Peyer's patch (tissue), 4 donors: ENCODE data around the gene KYNU. TPM values are rescaled to one million over a fixed set of nuclear protein-coding genes. Genes with fewer than 3 reads are reported as not detected.

Experiments
- DNase-seq, 3 donors: peaks; one replicate each; pipeline ENCODE4 v3.0.0-alpha.2; 2017 to 2019
- H3K27ac ChIP-seq, 4 donors: fragments of 200-600 bp; sonication (generic); one replicate each; pipeline ENCODE4 v1.5.1; 2016 to 2019
- H3K27me3 ChIP-seq, 2 donors: fragments of 200-600 bp; sonication (generic); one replicate each; pipeline ENCODE4 v1.5.1; 2019
- H3K36me3 ChIP-seq, 3 donors: fragments of 200-600 bp; sonication (generic); one replicate each; pipeline ENCODE4 v1.5.1; 2016 to 2019
- H3K4me1 ChIP-seq, 4 donors: fragments of 200-600 bp; sonication (generic); one replicate each; pipeline ENCODE4 v1.5.1; 2016 to 2019
- H3K4me3 ChIP-seq, 4 donors: fragments of 200-600 bp; sonication (generic); 1 replicate in 3 of 4; 2 replicates in 1 of 4; pipeline ENCODE4 v1.5.1; 2016 to 2019; ENCODE audit warnings: mild to moderate bottlenecking in 1 of 4
- H3K9me3 ChIP-seq, 4 donors: fragments of 200-600 bp; sonication (generic); one replicate each; pipeline ENCODE4 v1.5.1; 2016 to 2019; ENCODE audit warnings: mild to moderate bottlenecking in 1 of 4
- CTCF ChIP-seq, 6 experiments: fragments of 450-650 bp in 4 of 6; fragments of 200-600 bp in 2 of 6; sonication (generic) in 1 of 6; IDR thresholded peaks; one replicate each; pipeline ENCODE4 v1.5.1; 2017 to 2019; ENCODE audit warnings: antibody characterized with exemption in 6 of 6, mild to moderate bottlenecking in 3 of 6, moderate library complexity in 1 of 6
- POLR2A ChIP-seq, 2 donors: fragments of 450-650 bp; IDR thresholded peaks; one replicate each; pipeline ENCODE4 v1.5.1; 2017; ENCODE audit warnings: antibody characterized with exemption in 2 of 2, mild to moderate bottlenecking in 2 of 2, moderate library complexity in 2 of 2
- total RNA-seq, 4 donors: library from RNA; depleted of rRNA; stranded (reverse); fragments of >200 nt; gene quantifications; one replicate each; pipeline ENCODE4 v1.1.0, GENCODE V29; 2016

The KYNU gene
- total RNA-seq, 4 donors from 2014 or later: 0.53 to 25.6 (median 2.5) TPM

- no peak for DNase-seq
- no peak for TF ChIP-seq POLR2A (IDR thresholded peaks at IDR 0.05)
- no peak for TF ChIP-seq CTCF (IDR thresholded peaks at IDR 0.05)
- no peaks in the 10 kb centered on the region for H3K4me1 ChIP-seq
- H3K27ac ChIP-seq: no peak overlapping the region
- no peaks in the 10 kb centered on the region for H3K27me3 ChIP-seq
- H3K9me3 ChIP-seq: no peaks in the 10 kb centered on the region
- H3K36me3 ChIP-seq: no peaks in the 10 kb centered on the region
- no peak overlapping the region for H3K4me3 ChIP-seq
Measured at GRCh38 chr2:142997231-142997630, 119.8 kb downstream of the KYNU start.

- no peak for DNase-seq
- Histone ChIP-seq H3K27me3 (no peaks in the 10 kb centered on the region), H3K27ac (no peak overlapping the region), H3K4me3 (no peak overlapping the region), H3K4me1 (no peaks in the 10 kb centered on the region), H3K9me3 (no peaks in the 10 kb centered on the region), H3K36me3 (no peaks in the 10 kb centered on the region)
- no peak for TF ChIP-seq CTCF (IDR thresholded peaks at IDR 0.05)
- TF ChIP-seq POLR2A (IDR thresholded peaks at IDR 0.05): no peak
Measured at GRCh38 chr2:143000599-143000998, 123.1 kb downstream of the KYNU start.

- Histone ChIP-seq H3K36me3 (no peaks in the 10 kb centered on the region), H3K4me3 (no peak overlapping the region), H3K27me3 (no peaks in the 10 kb centered on the region), H3K4me1 (no peaks in the 10 kb centered on the region), H3K27ac (no peak overlapping the region), H3K9me3 (no peaks in the 10 kb centered on the region)
- DNase-seq: no peak
- TF ChIP-seq POLR2A (IDR thresholded peaks at IDR 0.05): no peak
- TF ChIP-seq CTCF (IDR thresholded peaks at IDR 0.05): no peak
Measured at GRCh38 chr2:143001501-143001900, 124.0 kb downstream of the KYNU start.

GRCh38 chr2:143015656-143016055 lies 138.2 kb downstream of the KYNU start:
- no peak for DNase-seq
- H3K36me3 ChIP-seq: no peaks in the 10 kb centered on the region
- no peaks in the 10 kb centered on the region for H3K27me3 ChIP-seq
- H3K4me1 ChIP-seq: no peaks in the 10 kb centered on the region
- TF ChIP-seq POLR2A (IDR thresholded peaks at IDR 0.05): no peak
- no peak for TF ChIP-seq CTCF (IDR thresholded peaks at IDR 0.05)
- no peak overlapping the region for H3K4me3 ChIP-seq
- H3K9me3 ChIP-seq: no peaks in the 10 kb centered on the region
- H3K27ac ChIP-seq: no peak overlapping the region

- Histone ChIP-seq H3K36me3 (no peaks in the 10 kb centered on the region), H3K27ac (no peak overlapping the region), H3K4me3 (no peak overlapping the region), H3K4me1 (no peaks in the 10 kb centered on the region), H3K27me3 (no peaks in the 10 kb centered on the region), H3K9me3 (no peaks in the 10 kb centered on the region)
- TF ChIP-seq CTCF (IDR thresholded peaks at IDR 0.05) (no peak), POLR2A (IDR thresholded peaks at IDR 0.05) (no peak)
- peak in 1 of 3 donors; percentile 40 for DNase-seq
Measured at GRCh38 chr2:143026411-143027054, 149.1 kb downstream of the KYNU start.

GRCh38 chr2:143029141-143029540 lies 151.7 kb downstream of the KYNU start:
- no peak for DNase-seq
- TF ChIP-seq POLR2A (IDR thresholded peaks at IDR 0.05) (no peak), CTCF (IDR thresholded peaks at IDR 0.05) (no peak)
- Histone ChIP-seq H3K9me3 (no peaks in the 10 kb centered on the region), H3K27ac (no peak overlapping the region), H3K4me1 (no peaks in the 10 kb centered on the region), H3K27me3 (no peaks in the 10 kb centered on the region), H3K4me3 (no peak overlapping the region), H3K36me3 (no peaks in the 10 kb centered on the region)
